Type B pancreatic cell (in vitro differentiated cells): ENCODE results near the gene SOX5. TPM values are rescaled to one million over a fixed set of nuclear protein-coding genes. Genes with fewer than 3 reads are reported as not detected.

Experiments used
- DNase-seq: peaks from one replicate; pipeline ENCODE4 v3.0.0; 2021; ENCODE audit warnings: mixed read lengths; ENCODE audit not compliant: unreplicated experiment; ENCODE audit errors: extremely low spot score
- H3K27ac Mint-ChIP-seq: 2 replicates; pipeline ENCODE4 v1.8.0; 2021; ENCODE audit warnings: mild to moderate bottlenecking, mixed read lengths
- H3K27me3 Mint-ChIP-seq: 2 replicates; pipeline ENCODE4 v1.8.0; 2021; ENCODE audit warnings: mixed read lengths
- H3K36me3 Mint-ChIP-seq: 2 replicates; pipeline ENCODE4 v1.8.0; 2021; ENCODE audit warnings: mixed read lengths
- H3K4me1 Mint-ChIP-seq: one replicate; pipeline ENCODE4 v1.8.0; 2021; ENCODE audit warnings: mixed read lengths; ENCODE audit not compliant: unreplicated experiment
- H3K4me3 Mint-ChIP-seq: 2 replicates; pipeline ENCODE4 v1.8.0; 2021; ENCODE audit warnings: mild to moderate bottlenecking, mixed read lengths
- H3K9me3 Mint-ChIP-seq: 2 replicates; pipeline ENCODE4 v1.8.0; 2021; ENCODE audit warnings: mixed read lengths
- total RNA-seq: library from RNA; stranded (reverse); gene quantifications from 2 replicates; pipeline ENCODE4 v1.2.1, GENCODE V29; 2021; ENCODE audit warnings: low replicate concordance
- TF ChIP-seq, protein P1 (sequence below): fragments of 200-600 bp; sonication (generic); conservative IDR thresholded peaks from 2 replicates; pipeline ENCODE4 v1.5.0; 2021; ENCODE audit warnings: antibody characterized with exemption, mild to moderate bottlenecking

SOX5 gene
- total RNA-seq, 1 donor from 2014 or later = 32.8 TPM

- TF ChIP-seq, protein P1, sequence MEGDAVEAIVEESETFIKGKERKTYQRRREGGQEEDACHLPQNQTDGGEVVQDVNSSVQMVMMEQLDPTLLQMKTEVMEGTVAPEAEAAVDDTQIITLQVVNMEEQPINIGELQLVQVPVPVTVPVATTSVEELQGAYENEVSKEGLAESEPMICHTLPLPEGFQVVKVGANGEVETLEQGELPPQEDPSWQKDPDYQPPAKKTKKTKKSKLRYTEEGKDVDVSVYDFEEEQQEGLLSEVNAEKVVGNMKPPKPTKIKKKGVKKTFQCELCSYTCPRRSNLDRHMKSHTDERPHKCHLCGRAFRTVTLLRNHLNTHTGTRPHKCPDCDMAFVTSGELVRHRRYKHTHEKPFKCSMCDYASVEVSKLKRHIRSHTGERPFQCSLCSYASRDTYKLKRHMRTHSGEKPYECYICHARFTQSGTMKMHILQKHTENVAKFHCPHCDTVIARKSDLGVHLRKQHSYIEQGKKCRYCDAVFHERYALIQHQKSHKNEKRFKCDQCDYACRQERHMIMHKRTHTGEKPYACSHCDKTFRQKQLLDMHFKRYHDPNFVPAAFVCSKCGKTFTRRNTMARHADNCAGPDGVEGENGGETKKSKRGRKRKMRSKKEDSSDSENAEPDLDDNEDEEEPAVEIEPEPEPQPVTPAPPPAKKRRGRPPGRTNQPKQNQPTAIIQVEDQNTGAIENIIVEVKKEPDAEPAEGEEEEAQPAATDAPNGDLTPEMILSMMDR = no peak
- Mint-ChIP-seq H3K4me1 (peaks cover 11% of the 10 kb centered on the region), H3K4me3 (no peak overlapping the region), H3K36me3 (peaks cover 13% of the 10 kb centered on the region), H3K9me3 (peaks cover 7% of the 10 kb centered on the region), H3K27me3 (no peaks in the 10 kb centered on the region), H3K27ac (no peak overlapping the region)
- DNase-seq = no peak
These were observed 197.8 kb downstream of the SOX5 start for GRCh38 chr12:23751641-23752040.

DNA sequence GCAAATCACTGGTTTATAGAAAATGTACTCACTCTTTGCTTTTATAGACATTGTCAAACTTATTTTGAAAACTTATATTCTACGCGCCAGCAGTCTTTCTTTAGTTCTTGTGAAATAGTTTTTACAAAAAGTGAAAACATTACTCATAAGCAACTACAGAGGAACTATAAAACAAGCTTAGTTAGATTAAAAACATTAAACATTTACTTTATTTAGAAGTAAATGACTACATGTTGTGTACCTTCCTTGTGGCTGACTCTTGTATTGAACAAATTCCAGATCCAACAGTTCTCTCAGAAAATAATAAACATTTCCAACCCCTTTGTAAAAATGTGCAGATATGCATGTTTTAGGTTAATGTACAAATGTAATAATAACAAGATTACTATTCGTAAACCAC lies 198.5 kb downstream of the SOX5 start:
- TF ChIP-seq, protein P1 = no peak
- Mint-ChIP-seq H3K27ac (no peak overlapping the region), H3K9me3 (peaks cover 7% of the 10 kb centered on the region), H3K36me3 (peaks cover 13% of the 10 kb centered on the region), H3K4me3 (no peak overlapping the region), H3K27me3 (no peaks in the 10 kb centered on the region), H3K4me1 (peaks cover 11% of the 10 kb centered on the region)
- no peak for DNase-seq

GRCh38 chr12:23744696-23745095 lies 204.8 kb downstream of the SOX5 start:
- Mint-ChIP-seq H3K27ac (no peak overlapping the region), H3K9me3 (peaks cover 7% of the 10 kb centered on the region), H3K4me1 (no peaks in the 10 kb centered on the region), H3K36me3 (peaks cover 30% of the 10 kb centered on the region), H3K4me3 (no peak overlapping the region), H3K27me3 (no peaks in the 10 kb centered on the region)
- TF ChIP-seq, protein P1 = no peak
- no peak for DNase-seq

DNA sequence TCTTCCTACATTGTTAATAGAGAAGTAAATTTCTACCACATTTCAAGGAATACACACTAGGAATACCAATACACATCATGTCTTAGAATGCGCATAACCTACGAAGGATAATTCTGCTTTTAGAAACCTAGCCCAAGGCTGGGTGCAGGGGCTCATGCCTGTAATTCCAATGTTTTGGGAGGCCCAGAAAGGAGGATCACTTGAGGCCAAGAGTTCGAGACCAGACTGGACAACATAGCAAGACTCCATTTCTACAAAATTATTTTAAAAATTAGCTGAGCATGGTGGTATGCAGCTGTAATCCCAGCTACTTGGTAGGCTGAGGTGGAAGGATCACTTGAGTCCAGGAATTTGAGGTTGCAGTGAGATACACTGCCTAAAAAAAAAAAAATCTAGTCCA lies 206.9 kb downstream of the SOX5 start:
- Mint-ChIP-seq H3K4me1 (no peaks in the 10 kb centered on the region), H3K9me3 (peaks cover 7% of the 10 kb centered on the region), H3K36me3 (peaks cover 46% of the 10 kb centered on the region), H3K27me3 (no peaks in the 10 kb centered on the region), H3K27ac (no peak overlapping the region), H3K4me3 (no peak overlapping the region)
- TF ChIP-seq, protein P1 = no peak
- no peak for DNase-seq

DNA sequence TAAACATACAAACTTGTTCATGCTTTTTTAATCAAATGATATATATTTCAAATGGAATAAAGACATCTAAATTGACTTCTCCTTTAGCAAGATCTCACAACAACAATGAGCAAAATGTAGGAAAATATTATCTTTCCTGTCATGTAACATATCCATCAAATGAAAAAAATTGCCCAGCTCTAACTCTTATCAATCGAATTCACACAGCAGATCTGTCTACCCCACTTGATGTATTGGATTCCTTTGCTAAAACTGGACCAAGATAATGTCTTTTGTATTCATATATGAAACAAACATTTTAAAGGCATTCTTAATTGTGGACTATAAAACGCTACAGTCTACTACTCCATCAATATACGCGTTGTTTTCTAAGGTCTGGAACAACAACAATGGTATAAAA lies 218.0 kb downstream of the SOX5 start:
- Mint-ChIP-seq H3K9me3 (no peaks in the 10 kb centered on the region), H3K27me3 (no peaks in the 10 kb centered on the region), H3K27ac (no peak overlapping the region), H3K4me1 (no peaks in the 10 kb centered on the region), H3K36me3 (peaks cover 21% of the 10 kb centered on the region), H3K4me3 (no peak overlapping the region)
- DNase-seq = no peak
- TF ChIP-seq, protein P1 = no peak

- H3K36me3 Mint-ChIP-seq = peaks cover 21% of the 10 kb centered on the region
- H3K27me3 Mint-ChIP-seq = peaks cover 3% of the 10 kb centered on the region
- H3K27ac Mint-ChIP-seq = no peak overlapping the region
- TF ChIP-seq, protein P1 = no peak
- H3K4me1 Mint-ChIP-seq = no peaks in the 10 kb centered on the region
- no peak overlapping the region for H3K4me3 Mint-ChIP-seq
- H3K9me3 Mint-ChIP-seq = no peaks in the 10 kb centered on the region
- DNase-seq = no peak
These were observed 218.4 kb downstream of the SOX5 start for GRCh38 chr12:23731035-23731434.
